Heart right ventricle (tissue), 16 donors: ENCODE data around the gene NELL1. TPM values are rescaled to one million over a fixed set of nuclear protein-coding genes. Genes with fewer than 3 reads are reported as not detected.

Experiments
- ATAC-seq, 8 donors: fragments of 200-7000 bp; cut with Tn5 transposase; one replicate each; pipeline ENCODE4 v1.9.1; 2020; ENCODE audit warnings: mild to moderate bottlenecking in 8 of 8, moderate library complexity in 8 of 8, moderate number of reproducible peaks in 1 of 8
- DNase-seq, 2 donors: peaks; one replicate each; pipeline ENCODE4 v3.0.0-alpha.2; 2020
- H3K27ac ChIP-seq, 10 donors: fragments of 200-600 bp; sonication (generic) in 2 of 10; one replicate each; pipeline versions ENCODE4 v1.5.0 to v1.8.0; 2020 to 2022; ENCODE audit warnings: mild to moderate bottlenecking in 3 of 10
- H3K27me3 ChIP-seq, 7 donors: fragments of 200-600 bp; one replicate each; pipeline ENCODE4 v1.8.0; 2021 to 2022; ENCODE audit warnings: mild to moderate bottlenecking in 2 of 7
- H3K36me3 ChIP-seq, 9 donors: fragments of 200-600 bp; sonication (generic) in 1 of 9; one replicate each; pipeline versions ENCODE4 v1.5.0 to v1.8.0; 2020 to 2022; ENCODE audit warnings: mild to moderate bottlenecking in 2 of 9
- H3K4me1 ChIP-seq, 9 donors: fragments of 200-600 bp; sonication (generic) in 1 of 9; one replicate each; pipeline versions ENCODE4 v1.5.0 to v1.8.0; 2020 to 2022; ENCODE audit warnings: mild to moderate bottlenecking in 4 of 9
- H3K4me3 ChIP-seq, 10 donors: fragments of 200-600 bp; sonication (generic) in 2 of 10; one replicate each; pipeline versions ENCODE4 v1.5.0 to v1.8.0; 2020 to 2022; ENCODE audit warnings: mild to moderate bottlenecking in 7 of 10, moderate library complexity in 2 of 10
- H3K9me3 ChIP-seq, 11 donors: fragments of 200-600 bp in 10 of 11; sonication (generic) in 2 of 11; one replicate each; pipeline versions ENCODE4 v1.5.0 to v1.8.0; 2013 to 2022; ENCODE audit warnings: mild to moderate bottlenecking in 2 of 11, control low read depth in 1 of 11, moderate library complexity in 1 of 11
- CTCF ChIP-seq, 9 donors: fragments of 200-600 bp; sonication (generic) in 2 of 9; IDR thresholded peaks; one replicate each; pipeline versions ENCODE4 v1.5.0 to v1.8.0; 2021 to 2022; ENCODE audit warnings: antibody characterized with exemption in 9 of 9, mild to moderate bottlenecking in 5 of 9, moderate library complexity in 1 of 9
- WGBS, 2 donors: extraction: QIAGEN DNeasy Blood & Tissue Kit; methylation state at CpG; one replicate each; pipeline ENCODE4 v1.1.7; 2013; ENCODE audit warnings: inconsistent platforms in 1 of 2; 5-methylcytosine and 5-hydroxymethylcytosine counted together
- intact Hi-C, 10 donors: fragments of 100-400 bp; cut with DNase I; formaldehyde crosslinking; loops; one replicate each; pipeline versions ENCODE4 v1.11.1 to v1.14.2; 2022
- polyA plus RNA-seq, 2 donors: library from polyadenylated mRNA; stranded (reverse); fragments of 200-250 nt; gene quantifications; one replicate each; pipeline ENCODE4 v1.2.3, GENCODE V29; 2013
- total RNA-seq, 10 donors: library from RNA; stranded (reverse); fragmentation: NEBNext Ultra II Directional in 3 of 10; extraction: Animal tissue kit (Norgen Biotek cat#: 25700) in 3 of 10; gene quantifications; one replicate each; pipeline versions ENCODE4 v1.2.1 to v1.2.4, GENCODE V29; 2021 to 2023
- donor health status: Arrhythmogenic right ventricular cardiomyopathy.
- donor health status: ischemic (EF 13 %, LVEDD 7.1; RV severe dilation, severe dysfunction).
- donor health status: healthy with polysubstance abuse.
- donor health status: DM: no; HTN: yes; CAD: no.
- donor health status: DM: no; HTN: no; CAD: no.
- donor health status: ischemic (EF 25% LVEDD 6.9; RV normal size, moderate dysfunction).
- donor health status: ischemic (EF 25% LVEDD 5.7; RV mildly dilated, moderate dysfunction).
- donor health status: healthy.
- donor health status: DM: yes; HTN: yes; CAD: no.
- donor health status: Ischemic cardiomyopathy.
- donor health status: ischemic (EF 35%, LVEDD 5.7; RV mildly dilated, moderate dysfunction).
- donor health status: nonischemic (EF 11% LVEDD 7.7; RV severe dilation, severe dysfunction).
- donor health status: DM: yes; HTN: yes; CAD: no.
- donor health status: PGD.
- donor health status: ischemic (EF 29% LVEDD 5.4; RV normal size, mild dysfunction).
- donor health status: nonischemic (EF 23%, LVEDD 6.1; RV moderate dilation, normal function).

NELL1 gene
- total and polyA plus RNA-seq, 12 donors: not detected

GRCh38 chr11:21038801-21039200 is 369.4 kb downstream of the NELL1 start:
- H3K4me1 ChIP-seq: no peaks in the 10 kb centered on the region
- no peaks in the 10 kb centered on the region for H3K27me3 ChIP-seq
- DNase-seq: no peak
- H3K9me3 ChIP-seq: peaks cover 0 to 24% (median 0%) of the 10 kb centered on the region in 11 donors
- intact Hi-C loops: no loop called here
- H3K36me3 ChIP-seq: no peaks in the 10 kb centered on the region
- no peak overlapping the region for H3K4me3 ChIP-seq
- H3K27ac ChIP-seq: no peak overlapping the region
- ATAC-seq: no peak
- TF ChIP-seq CTCF (IDR thresholded peaks at IDR 0.05): no peak

- H3K4me1 ChIP-seq: no peaks in the 10 kb centered on the region
- no peak overlapping the region for H3K4me3 ChIP-seq
- H3K36me3 ChIP-seq: no peaks in the 10 kb centered on the region
- ATAC-seq: no peak
- no peak for TF ChIP-seq CTCF (IDR thresholded peaks at IDR 0.05)
- peaks cover 0 to 17% (median 0%) of the 10 kb centered on the region in 11 donors for H3K9me3 ChIP-seq
- intact Hi-C loops: no loop called here
- H3K27ac ChIP-seq: no peak overlapping the region
- DNase-seq: no peak
- H3K27me3 ChIP-seq: no peaks in the 10 kb centered on the region
- WGBS, 2 donors: 79% methylated on average over 2 of the region's 2 CpGs
Measured at GRCh38 chr11:21040630-21041029, 371.2 kb downstream of the NELL1 start.

GRCh38 chr11:21048626-21049025 is 379.2 kb downstream of the NELL1 start:
- DNase-seq (no peak), ATAC-seq (no peak)
- Histone ChIP-seq H3K27ac (no peak overlapping the region), H3K36me3 (no peaks in the 10 kb centered on the region), H3K4me3 (no peak overlapping the region), H3K9me3 (no peaks in the 10 kb centered on the region), H3K27me3 (peaks cover 0 to 4% (median 0%) of the 10 kb centered on the region in 7 donors), H3K4me1 (no peaks in the 10 kb centered on the region)
- intact Hi-C loops: no loop called here
- 75 to 76% methylated on average over 5 of the region's 5 CpGs for WGBS, 2 donors
- no peak for TF ChIP-seq CTCF (IDR thresholded peaks at IDR 0.05)

GRCh38 chr11:21053466-21053865 is 384.1 kb downstream of the NELL1 start:
- TF ChIP-seq CTCF (IDR thresholded peaks at IDR 0.05): no peak
- DNase-seq (no peak), ATAC-seq (no peak)
- Histone ChIP-seq H3K27ac (no peak overlapping the region), H3K27me3 (no peaks in the 10 kb centered on the region), H3K36me3 (no peaks in the 10 kb centered on the region), H3K4me3 (no peak overlapping the region), H3K4me1 (no peaks in the 10 kb centered on the region), H3K9me3 (no peaks in the 10 kb centered on the region)
- intact Hi-C loops: no loop called here
- WGBS, 2 donors: 58 to 68% methylated on average over 1 of the region's 1 CpG

- intact Hi-C loops: no loop called here
- ATAC-seq: no peak
Measured at GRCh38 chr11:21056644-21057043, 387.3 kb downstream of the NELL1 start.

More at GRCh38 chr11:21056644-21057043, 387.3 kb downstream of the NELL1 start:
- H3K9me3 ChIP-seq: peaks cover 0 to 4% (median 0%) of the 10 kb centered on the region in 11 donors
- no peaks in the 10 kb centered on the region for H3K4me1 ChIP-seq
- no peak for DNase-seq
- no peaks in the 10 kb centered on the region for H3K27me3 ChIP-seq
- no peaks in the 10 kb centered on the region for H3K36me3 ChIP-seq
- H3K4me3 ChIP-seq: no peak overlapping the region
- H3K27ac ChIP-seq: no peak overlapping the region
- TF ChIP-seq CTCF (IDR thresholded peaks at IDR 0.05): no peak
